ENCODE results near the gene CAMKK2.
"Not testable (repeated sequence)": the region's sequence is repeated elsewhere in the genome, so short reads cannot be mapped to it uniquely, and the experiment has no call there.

Gene CAMKK2

GRCh38 chr12:121296618-121297434 lies at the start of gene CAMKK2:
Gene CAMKK2 (minus strand): TSS chr12:121296709. CDS start chr12:121274526, 22,183 bp downstream.
- peak; percentile 86 for DNase-seq

- DNase-seq = no peak
These were observed 48.8 kb upstream of the CAMKK2 start for GRCh38 chr12:121345151-121345815.

- DNase-seq = no peak
These were observed 48.0 kb upstream of the CAMKK2 start for GRCh38 chr12:121344506-121344905.

GRCh38 chr12:121337416-121337815 lies 40.9 kb upstream of the CAMKK2 start:
- no peak for DNase-seq

GRCh38 chr12:121334513-121335343 lies 38.2 kb upstream of the CAMKK2 start:
- DNase-seq = peak; percentile 61

GRCh38 chr12:121333747-121334146 lies 37.2 kb upstream of the CAMKK2 start:
- DNase-seq = no peak

- no peak for DNase-seq
These were observed 34.7 kb upstream of the CAMKK2 start for GRCh38 chr12:121331248-121331647.

GRCh38 chr12:121330692-121331091 lies 34.2 kb upstream of the CAMKK2 start:
- no peak for DNase-seq

- DNase-seq = no peak
These were observed 33.7 kb upstream of the CAMKK2 start for GRCh38 chr12:121330195-121330594.

- no peak for DNase-seq
These were observed 32.1 kb upstream of the CAMKK2 start for GRCh38 chr12:121328620-121329019.

GRCh38 chr12:121326996-121327674 lies 30.6 kb upstream of the CAMKK2 start:
- no peak for DNase-seq

- no peak for DNase-seq
These were observed 29.4 kb upstream of the CAMKK2 start for GRCh38 chr12:121325922-121326396.

- DNase-seq = no peak
These were observed 27.4 kb upstream of the CAMKK2 start for GRCh38 chr12:121323908-121324307.

- no peak for DNase-seq
These were observed 21.6 kb upstream of the CAMKK2 start for GRCh38 chr12:121318121-121318520.

GRCh38 chr12:121314431-121314830 lies 17.9 kb upstream of the CAMKK2 start:
- no peak for DNase-seq

GRCh38 chr12:121310231-121310630 lies 13.7 kb upstream of the CAMKK2 start:
- DNase-seq = not testable (repeated sequence)

GRCh38 chr12:121307397-121307796 lies 10.9 kb upstream of the CAMKK2 start:
- not testable (repeated sequence) for DNase-seq

GRCh38 chr12:121304306-121304705 lies 7.8 kb upstream of the CAMKK2 start:
- DNase-seq = no peak

GRCh38 chr12:121301876-121302275 lies 5.4 kb upstream of the CAMKK2 start:
- DNase-seq = no peak

- no peak for DNase-seq
These were observed 3.7 kb upstream of the CAMKK2 start for GRCh38 chr12:121300083-121300819.

- DNase-seq = no peak
These were observed 3.2 kb upstream of the CAMKK2 start for GRCh38 chr12:121299662-121300061.

GRCh38 chr12:121298411-121298810 lies 1.9 kb upstream of the CAMKK2 start:
- not testable (repeated sequence) for DNase-seq

Measured in EL (cell line).